GM21723 (cell line): ENCODE results near the gene ZHX3.
"Not testable (repeated sequence)": the region's sequence is repeated elsewhere in the genome, so short reads cannot be mapped to it uniquely, and the experiment has no call there.

Experiments
- ATAC-seq: cut with Tn5 transposase; IDR thresholded peaks from one replicate; pipeline ENCODE4 v1.9.1; 2021; ENCODE audit warnings: mild to moderate bottlenecking, moderate library complexity; ENCODE audit not compliant: unreplicated experiment

Gene ZHX3

GRCh38 chr20:41139227-41140093 is 178.1 kb downstream of the ZHX3 start:
- no peak for ATAC-seq

DNA sequence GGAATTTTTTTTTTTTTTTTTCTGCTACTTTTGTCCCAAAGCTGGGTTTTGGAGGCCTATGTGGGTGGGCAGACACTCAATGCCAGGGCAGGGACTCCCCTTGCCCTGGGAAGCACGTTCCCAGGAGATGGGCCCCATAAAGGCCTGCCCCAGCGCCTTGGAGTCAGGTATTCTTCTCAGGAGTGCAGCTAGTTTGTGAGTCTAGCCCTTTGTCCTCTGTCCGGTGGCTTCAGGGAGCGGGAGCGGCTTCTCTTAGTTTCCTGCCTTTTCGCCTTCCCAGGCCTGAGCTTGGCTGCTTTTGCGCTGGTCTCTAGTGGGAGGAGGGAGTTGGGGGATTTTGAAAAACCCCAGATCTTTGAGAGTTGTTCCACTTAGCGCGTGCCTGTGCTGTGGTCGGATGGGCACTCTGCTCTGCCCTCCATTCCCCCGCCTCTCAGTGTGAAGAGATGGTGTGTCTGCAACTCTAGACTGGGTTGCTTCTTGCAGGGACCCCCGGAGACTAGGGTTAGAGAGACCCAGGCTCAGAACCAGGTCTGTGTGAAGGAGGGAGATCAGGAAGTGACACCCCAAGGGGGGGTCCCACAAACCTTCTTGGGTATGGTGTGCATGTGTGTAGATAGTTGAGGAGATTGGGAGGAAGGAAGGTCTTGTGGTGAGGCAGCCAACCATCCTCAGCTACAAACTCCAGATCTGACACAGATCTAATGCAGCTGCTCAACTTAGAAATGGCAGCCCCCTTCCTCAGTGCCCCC is 178.9 kb downstream of the ZHX3 start:
- no peak for ATAC-seq

- ATAC-seq = peak; percentile 9
Measured at GRCh38 chr20:41137614-41138474, 179.7 kb downstream of the ZHX3 start.

DNA sequence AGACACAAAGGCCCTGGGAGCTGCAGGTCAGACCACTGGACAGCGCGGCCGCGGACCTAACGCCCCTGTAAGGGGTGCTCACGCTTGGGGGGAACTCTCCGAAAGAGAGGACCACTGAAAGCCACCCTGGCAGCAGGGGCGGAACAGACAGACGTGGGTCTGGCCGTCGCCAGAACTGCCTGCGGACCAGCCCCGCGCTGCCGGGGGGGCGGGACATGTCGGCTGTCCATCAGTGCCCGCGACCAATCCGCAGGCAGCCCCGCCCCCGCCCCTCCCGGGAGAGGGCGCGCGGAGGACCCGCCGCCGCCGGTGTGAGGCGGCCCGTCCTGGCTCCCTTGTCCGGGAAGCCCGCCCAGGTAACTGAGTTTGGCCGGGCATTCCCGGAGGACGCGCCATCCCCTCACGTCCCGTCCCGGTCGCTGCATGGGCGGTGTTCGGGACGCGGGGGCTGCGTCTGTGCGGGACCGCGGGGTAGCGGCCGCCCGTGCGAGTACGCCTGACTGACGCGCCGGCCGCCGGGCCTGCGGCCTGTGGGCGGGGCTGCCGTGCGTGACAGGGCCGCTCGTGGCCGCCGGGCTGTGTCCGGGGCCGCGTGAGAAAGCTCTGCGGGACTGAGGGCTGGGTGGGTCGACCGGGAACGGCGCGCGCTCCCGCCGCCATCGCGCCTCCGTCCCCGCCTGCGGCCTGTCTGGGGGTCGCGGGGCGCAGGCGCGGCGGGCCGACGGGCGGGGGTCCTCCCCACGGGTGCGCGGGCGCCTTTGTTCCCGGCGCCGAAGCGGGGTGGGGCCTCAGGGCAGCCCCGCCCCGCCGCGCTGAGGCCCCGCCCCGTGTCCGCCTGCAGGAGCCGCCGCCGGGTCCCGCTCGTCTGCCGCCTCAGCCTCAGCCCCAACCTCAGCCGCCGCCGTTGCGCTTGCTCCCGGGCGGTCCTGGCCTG is 180.6 kb downstream of the ZHX3 start, which contains the start of gene PLCG1:
Gene PLCG1 (plus strand): TSS at position 864 of the 934 bp plus-strand sequence. CDS start 99 bp downstream, outside the sequence.
- peak; percentile 55 for ATAC-seq

- ATAC-seq = no peak
Measured at GRCh38 chr20:41135888-41136679, 181.4 kb downstream of the ZHX3 start.

DNA sequence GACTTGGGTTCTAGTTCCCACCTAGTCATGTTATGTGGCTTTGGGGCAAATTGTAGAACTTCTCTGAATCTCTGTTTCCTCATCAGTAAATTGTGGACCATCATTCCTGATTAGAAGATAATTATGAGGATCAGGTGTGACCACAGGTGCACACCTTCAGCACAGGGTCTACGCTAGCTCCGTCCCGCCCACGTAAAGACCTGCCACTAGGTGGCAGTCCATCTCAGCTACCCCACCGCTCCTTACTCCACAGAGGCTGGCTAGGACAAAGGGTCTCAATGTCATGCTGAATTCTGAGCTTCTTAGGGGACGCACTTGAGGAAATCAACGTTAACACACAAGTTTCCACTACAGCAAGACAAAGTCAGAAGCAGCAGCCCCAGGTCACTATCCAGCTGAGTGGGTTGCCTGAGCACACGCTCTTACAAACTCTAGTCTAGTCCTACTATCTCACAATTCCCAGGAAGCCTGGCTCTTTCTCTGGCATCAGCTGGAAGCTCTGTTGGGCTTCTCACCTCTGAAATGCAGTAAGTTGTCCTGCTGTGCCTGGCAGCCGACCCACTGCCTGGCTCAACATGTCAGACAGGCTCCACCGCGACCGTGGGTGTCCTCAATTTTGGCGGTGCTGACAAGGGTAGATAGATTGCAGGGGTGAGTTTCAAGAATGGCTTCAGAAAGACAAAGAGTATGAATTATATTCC is 182.2 kb downstream of the ZHX3 start:
- ATAC-seq = no peak

DNA sequence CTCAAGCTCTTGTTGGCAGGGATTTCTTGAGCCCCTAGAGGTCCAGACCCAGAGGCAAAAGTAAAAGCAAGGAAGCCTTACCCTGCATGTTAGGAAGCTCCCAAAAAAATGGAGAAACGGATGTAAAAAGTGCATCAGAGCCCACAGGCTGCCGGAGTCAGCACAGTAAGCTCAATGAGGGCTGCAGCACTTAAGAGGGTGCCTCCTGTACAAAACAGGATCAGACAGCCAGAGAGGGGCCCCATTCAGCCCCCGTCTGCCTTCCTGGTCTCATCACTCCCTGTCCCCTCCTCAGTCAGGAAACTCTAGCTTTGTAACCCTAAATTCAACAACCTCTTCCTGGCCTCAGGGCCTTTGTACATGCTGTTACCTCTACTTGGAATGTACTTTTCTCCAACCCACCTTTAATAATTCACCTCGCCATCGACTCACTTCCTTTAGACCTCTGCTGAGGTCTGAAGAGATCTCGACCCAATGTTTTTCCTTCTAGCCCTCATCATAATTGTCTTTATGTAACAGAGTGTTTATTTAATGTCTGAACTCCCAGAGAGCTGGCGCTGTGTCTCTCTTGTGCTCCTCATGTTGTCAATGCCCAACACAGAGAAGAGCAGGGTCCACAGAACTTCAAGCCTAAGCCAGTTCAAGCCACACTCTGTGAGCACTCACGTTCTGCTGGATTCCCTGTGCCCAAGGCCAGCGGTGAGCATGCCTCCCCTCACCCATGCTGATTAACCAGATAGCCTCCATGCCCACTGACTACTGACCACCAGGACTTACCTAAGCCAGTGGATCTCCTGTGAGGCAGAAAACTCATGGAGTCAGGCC is 183.0 kb downstream of the ZHX3 start:
- no peak for ATAC-seq

DNA sequence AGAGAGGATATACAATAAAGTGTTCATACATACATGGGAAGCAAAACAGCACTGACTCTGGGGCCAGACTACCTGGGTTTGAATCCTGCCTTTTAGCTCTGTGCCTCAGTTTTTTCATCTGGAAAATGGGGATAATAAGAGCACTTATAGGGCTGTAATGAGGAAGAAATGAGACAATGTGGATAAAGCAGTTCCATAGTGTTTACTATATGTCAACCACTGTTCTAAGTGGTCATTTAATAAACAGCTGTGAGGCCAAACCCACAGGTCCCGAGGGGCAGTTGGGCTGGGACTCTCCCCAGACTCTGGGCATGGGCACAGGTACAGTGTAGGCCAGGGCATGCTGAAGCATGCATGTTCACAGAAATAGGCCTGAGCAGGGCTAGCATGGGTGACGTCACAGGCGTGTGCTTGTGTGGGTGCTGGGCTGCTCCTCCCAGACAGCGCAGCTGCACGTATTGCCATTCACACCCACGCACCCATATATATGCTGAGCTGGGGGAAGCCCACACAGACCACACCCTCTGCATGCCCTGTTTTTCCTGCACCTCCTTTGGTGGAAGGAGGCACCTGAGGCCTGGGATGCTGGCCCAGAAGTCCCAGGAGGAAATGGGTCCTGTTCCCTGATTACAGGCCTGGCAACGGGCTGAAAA is 183.7 kb downstream of the ZHX3 start:
- peak; percentile 48 for ATAC-seq

GRCh38 chr20:41132388-41132775 is 185.1 kb downstream of the ZHX3 start:
- ATAC-seq = not testable (repeated sequence)

DNA sequence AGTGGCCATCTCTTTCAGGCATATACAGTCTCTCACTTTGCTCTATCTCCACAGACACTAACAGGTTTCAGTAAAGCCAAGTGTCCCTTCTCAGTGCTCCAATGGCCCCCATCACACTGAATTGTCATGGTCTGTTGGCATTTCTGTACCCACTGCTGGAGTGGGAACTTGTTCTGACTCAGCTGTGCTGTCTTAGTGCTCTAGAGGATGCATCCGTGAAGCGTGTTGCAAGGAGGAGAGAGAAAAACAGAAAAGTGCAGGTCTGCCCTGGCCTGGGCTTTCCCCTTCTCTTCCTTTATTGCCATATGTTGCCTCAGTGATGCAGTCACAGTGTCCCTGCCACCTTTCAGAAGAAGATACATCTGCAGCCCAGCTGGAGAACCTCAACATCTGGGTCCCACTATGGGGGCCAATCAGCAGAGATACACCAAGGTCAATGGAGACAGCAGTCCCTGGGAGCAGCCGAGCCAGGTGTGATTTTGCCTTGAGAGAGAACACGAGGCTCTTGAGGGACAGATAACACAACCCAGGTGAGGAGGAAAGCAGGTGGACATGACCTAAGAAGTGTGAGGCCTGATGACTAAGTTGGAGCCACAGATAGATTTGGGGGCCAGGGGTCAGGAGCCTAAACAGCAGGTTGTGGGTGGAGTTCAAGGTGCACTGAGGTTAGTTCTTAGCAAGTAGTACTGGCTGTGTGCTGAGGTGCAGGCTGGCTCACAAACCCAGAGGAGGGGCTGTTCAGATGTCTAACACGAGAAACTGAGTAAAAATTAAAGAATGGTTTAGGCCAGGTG is 185.7 kb downstream of the ZHX3 start:
- peak; percentile 34 for ATAC-seq
